BLaER1 treated with 17β-estradiol and CSF1 and Interleukin-3, amounts not matched to agents 10 nM and 100 nM (cell line): ENCODE measurements around the gene NKX2-1.
"Not testable (repeated sequence)": the region's sequence is repeated elsewhere in the genome, so short reads cannot be mapped to it uniquely, and the experiment has no call there.

Source experiments
- H3K27ac ChIP-seq, 11 experiments: shearing (Covaris generic); formaldehyde crosslinking; 2 replicates each; pipeline ENCODE4 v1.8.1; 2022
- H3K27me3 ChIP-seq, 11 experiments: shearing (Covaris generic); formaldehyde crosslinking; 2 replicates each; pipeline ENCODE4 v1.8.1; 2022
- H3K36me3 ChIP-seq, 11 experiments: shearing (Covaris generic); formaldehyde crosslinking; 2 replicates each; pipeline ENCODE4 v1.8.1; 2022
- H3K4me1 ChIP-seq, 10 experiments: shearing (Covaris generic); formaldehyde crosslinking; 2 replicates each; pipeline ENCODE4 v1.8.1; 2022
- H3K4me2 ChIP-seq, 11 experiments: shearing (Covaris generic); formaldehyde crosslinking; 2 replicates each; pipeline ENCODE4 v1.8.1; 2022
- H3K4me3 ChIP-seq, 10 experiments: shearing (Covaris generic); formaldehyde crosslinking; 2 replicates each; pipeline ENCODE4 v1.8.1; 2022
- H3K9ac ChIP-seq, 11 experiments: shearing (Covaris generic); formaldehyde crosslinking; 2 replicates each; pipeline ENCODE4 v1.8.1; 2022
- H3K9me3 ChIP-seq, 11 experiments: shearing (Covaris generic); formaldehyde crosslinking; replicated peaks in 1 of 11; 2 replicates each; pipeline ENCODE4 v1.8.1; 2022
- H4K20me1 ChIP-seq, 11 experiments: shearing (Covaris generic); formaldehyde crosslinking; 2 replicates each; pipeline ENCODE4 v1.8.1; 2022
- Cebpa-rat ChIP-seq, 11 experiments: shearing (Covaris generic); IDR thresholded peaks; 2 replicates each; pipeline ENCODE4 v1.8.1; 2022

The NKX2-1 gene

DNA sequence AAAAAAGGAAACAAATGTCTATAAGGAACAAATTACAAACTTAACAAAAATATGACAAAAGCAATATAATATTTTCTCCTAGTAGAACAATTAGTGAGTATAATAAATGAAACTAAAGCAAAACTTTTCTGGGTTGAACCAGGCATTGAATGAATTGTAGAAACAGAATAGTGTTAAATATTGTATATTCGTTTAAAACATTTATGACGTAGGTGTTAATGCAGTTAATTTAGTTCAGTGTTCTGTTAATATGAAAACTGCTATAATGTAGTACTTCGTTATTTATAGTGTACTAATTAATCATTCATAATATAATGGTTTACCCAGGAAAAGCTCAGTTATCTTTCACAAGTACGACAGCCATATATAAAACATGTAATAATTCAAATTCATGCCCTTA lies 23.7 kb downstream of the NKX2-1 start:
- Histone ChIP-seq H3K9ac (no peak overlapping the region), H3K9me3 (no peaks in the 10 kb centered on the region), H3K4me3 (no peak overlapping the region), H3K27me3 (no peaks in the 10 kb centered on the region), H3K4me2 (no peak overlapping the region), H3K36me3 (no peaks in the 10 kb centered on the region), H4K20me1 (no peaks in the 10 kb centered on the region), H3K4me1 (no peaks in the 10 kb centered on the region), H3K27ac (no peak overlapping the region)
- no peak for TF ChIP-seq Cebpa-rat (IDR thresholded peaks at IDR 0.05)

DNA sequence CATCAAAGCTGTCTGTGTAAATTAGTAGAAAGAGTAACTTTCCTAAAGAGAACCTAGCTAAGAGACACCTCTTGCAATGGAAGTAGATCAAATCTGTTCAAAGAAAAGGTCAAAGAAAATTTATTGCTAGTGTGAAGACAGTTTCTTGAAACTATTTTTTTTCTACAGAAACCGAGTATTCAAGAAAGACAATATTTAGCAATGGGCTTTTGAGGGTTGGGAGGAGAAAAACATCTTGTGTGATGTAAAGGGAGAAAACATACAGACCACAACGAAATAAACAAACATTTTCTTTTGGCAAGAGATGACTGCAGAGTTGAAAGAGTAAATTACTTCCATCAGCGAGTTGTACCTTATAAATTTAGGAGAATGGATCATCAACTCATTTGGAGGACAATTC lies 24.4 kb downstream of the NKX2-1 start:
- Histone ChIP-seq H3K4me1 (no peaks in the 10 kb centered on the region), H3K27me3 (no peaks in the 10 kb centered on the region), H3K4me2 (no peak overlapping the region), H4K20me1 (no peaks in the 10 kb centered on the region), H3K9ac (no peak overlapping the region), H3K27ac (no peak overlapping the region), H3K9me3 (no peaks in the 10 kb centered on the region), H3K4me3 (no peak overlapping the region), H3K36me3 (no peaks in the 10 kb centered on the region)
- no peak for TF ChIP-seq Cebpa-rat (IDR thresholded peaks at IDR 0.05)

DNA sequence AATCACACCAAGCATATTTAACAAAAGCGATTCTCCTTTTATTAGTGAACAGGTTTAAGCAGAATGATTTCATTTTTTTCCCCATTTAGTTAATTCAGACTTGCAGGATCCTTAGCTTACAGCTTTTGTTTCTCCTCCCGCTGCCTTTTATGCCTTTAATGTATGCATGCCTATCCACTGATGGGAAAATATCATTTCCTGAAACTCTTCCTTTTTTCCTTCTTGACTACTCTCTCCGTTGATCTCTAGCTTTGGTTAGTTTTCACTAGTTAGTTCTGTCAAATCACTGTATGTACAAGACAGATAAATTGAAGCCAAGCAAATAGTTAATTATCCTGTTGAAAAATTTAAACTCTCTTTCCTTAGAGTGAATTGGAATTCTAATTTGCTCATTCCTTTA lies 26.3 kb downstream of the NKX2-1 start:
- H3K9me3 ChIP-seq = no peaks in the 10 kb centered on the region
- H3K27ac ChIP-seq = no peak overlapping the region
- no peak for TF ChIP-seq Cebpa-rat (IDR thresholded peaks at IDR 0.05)
- no peak overlapping the region for H3K4me2 ChIP-seq
- H3K4me1 ChIP-seq = no peaks in the 10 kb centered on the region
- H3K9ac ChIP-seq = no peak overlapping the region
- no peaks in the 10 kb centered on the region for H3K27me3 ChIP-seq
- H3K4me3 ChIP-seq = no peak overlapping the region
- H3K36me3 ChIP-seq = no peaks in the 10 kb centered on the region
- no peaks in the 10 kb centered on the region for H4K20me1 ChIP-seq

DNA sequence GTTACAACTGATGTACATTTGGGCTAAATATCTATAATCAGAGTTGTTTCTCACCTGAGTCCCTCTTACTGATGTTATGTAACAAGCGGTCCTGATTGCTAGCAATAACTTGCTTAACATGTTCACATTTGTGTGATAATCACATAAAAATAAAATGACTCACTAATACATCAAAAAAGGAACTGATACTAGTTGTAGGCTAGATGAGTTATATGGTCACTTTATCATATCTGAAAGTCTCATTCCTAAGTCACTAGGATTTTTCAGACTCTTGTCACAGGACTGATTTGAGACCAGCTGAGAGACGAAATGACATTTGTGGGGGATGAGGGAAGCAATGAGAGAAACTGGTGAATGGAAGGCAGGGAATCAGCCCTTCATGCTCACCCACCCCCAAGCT lies 34.3 kb downstream of the NKX2-1 start:
- Histone ChIP-seq H3K9ac (no peak overlapping the region), H3K9me3 (no peaks in the 10 kb centered on the region), H3K4me2 (no peak overlapping the region), H4K20me1 (no peaks in the 10 kb centered on the region), H3K27ac (no peak overlapping the region), H3K36me3 (no peaks in the 10 kb centered on the region), H3K4me1 (peaks cover 0 to 5% (median 0%) of the 10 kb centered on the region in 10 experiments; a peak in 1 of 20 replicates), H3K4me3 (no peak overlapping the region), H3K27me3 (no peaks in the 10 kb centered on the region)
- no peak for TF ChIP-seq Cebpa-rat (IDR thresholded peaks at IDR 0.05)

DNA sequence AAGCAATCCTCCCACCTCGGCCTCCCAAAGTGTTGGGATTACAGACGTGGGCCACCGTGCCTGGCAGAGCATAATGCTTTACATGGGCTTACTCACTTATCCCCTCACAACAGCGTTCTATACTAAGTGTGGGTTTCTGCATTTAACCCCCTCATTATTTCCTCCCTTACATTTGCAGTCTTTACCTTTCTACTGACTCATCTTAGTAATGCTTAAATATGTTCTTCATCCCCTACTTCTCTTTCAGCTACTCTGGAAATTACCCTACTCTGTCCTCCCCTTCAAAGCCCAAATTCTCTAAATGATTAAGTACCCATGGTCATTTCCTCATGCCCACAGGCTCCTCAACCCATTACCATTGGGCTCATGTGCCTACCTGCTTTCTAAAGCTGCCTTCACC lies 40.7 kb downstream of the NKX2-1 start:
- no peak overlapping the region for H3K27ac ChIP-seq
- H3K4me3 ChIP-seq = no peak overlapping the region
- H3K27me3 ChIP-seq = no peaks in the 10 kb centered on the region
- no peaks in the 10 kb centered on the region for H3K4me1 ChIP-seq
- H3K4me2 ChIP-seq = no peak overlapping the region
- no peaks in the 10 kb centered on the region for H3K36me3 ChIP-seq
- H3K9me3 ChIP-seq = no peaks in the 10 kb centered on the region
- TF ChIP-seq Cebpa-rat (IDR thresholded peaks at IDR 0.05) = no peak
- no peaks in the 10 kb centered on the region for H4K20me1 ChIP-seq
- H3K9ac ChIP-seq = no peak overlapping the region

DNA sequence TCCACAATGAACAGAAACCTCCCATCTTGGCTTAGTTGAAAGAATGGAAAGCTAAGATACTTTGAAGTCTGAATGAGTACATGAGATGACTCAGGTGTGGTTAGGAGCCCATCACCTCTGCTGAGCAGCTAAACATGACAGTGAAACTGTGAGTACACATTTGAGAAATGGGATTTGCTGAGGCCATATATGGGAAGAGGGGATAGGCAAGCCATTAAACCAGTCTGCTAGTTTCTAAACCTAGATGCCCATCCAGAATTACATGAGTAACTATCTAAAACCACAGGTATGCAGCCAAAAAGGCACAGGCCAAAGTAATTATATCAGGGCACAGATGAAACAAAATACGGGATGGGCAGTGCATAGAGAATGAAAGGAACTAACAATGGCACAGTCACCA lies 41.2 kb downstream of the NKX2-1 start:
- no peaks in the 10 kb centered on the region for H4K20me1 ChIP-seq
- H3K4me2 ChIP-seq = no peak overlapping the region
- no peaks in the 10 kb centered on the region for H3K27me3 ChIP-seq
- no peaks in the 10 kb centered on the region for H3K36me3 ChIP-seq
- TF ChIP-seq Cebpa-rat (IDR thresholded peaks at IDR 0.05) = no peak
- no peak overlapping the region for H3K27ac ChIP-seq
- no peaks in the 10 kb centered on the region for H3K9me3 ChIP-seq
- no peak overlapping the region for H3K9ac ChIP-seq
- H3K4me1 ChIP-seq = no peaks in the 10 kb centered on the region
- H3K4me3 ChIP-seq = no peak overlapping the region

DNA sequence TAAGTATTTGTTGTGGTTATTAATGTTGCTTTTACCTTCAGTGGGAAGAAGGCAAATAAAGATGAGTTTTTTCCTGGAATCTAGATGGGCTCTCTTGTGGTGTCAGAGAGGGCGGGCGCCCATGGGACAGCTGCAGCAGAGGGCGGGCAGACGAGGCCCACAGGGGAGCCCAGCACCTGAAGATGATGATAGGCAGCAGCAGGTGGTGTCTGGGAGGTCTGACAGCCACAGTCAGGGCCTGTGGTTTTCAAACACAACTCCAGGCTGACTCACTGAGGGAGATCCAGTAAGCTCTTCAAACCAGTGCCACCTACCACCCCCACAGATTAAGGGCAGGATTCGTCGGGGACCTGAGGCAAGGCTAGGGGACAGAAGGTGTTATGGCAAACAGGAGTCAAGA lies 42.8 kb downstream of the NKX2-1 start:
- H3K27me3 ChIP-seq = no peaks in the 10 kb centered on the region
- no peak overlapping the region for H3K27ac ChIP-seq
- no peaks in the 10 kb centered on the region for H3K4me1 ChIP-seq
- H3K4me3 ChIP-seq = no peak overlapping the region
- no peaks in the 10 kb centered on the region for H3K36me3 ChIP-seq
- no peaks in the 10 kb centered on the region for H4K20me1 ChIP-seq
- H3K9me3 ChIP-seq = no peaks in the 10 kb centered on the region
- no peak overlapping the region for H3K4me2 ChIP-seq
- TF ChIP-seq Cebpa-rat (IDR thresholded peaks at IDR 0.05) = no peak
- H3K9ac ChIP-seq = no peak overlapping the region

DNA sequence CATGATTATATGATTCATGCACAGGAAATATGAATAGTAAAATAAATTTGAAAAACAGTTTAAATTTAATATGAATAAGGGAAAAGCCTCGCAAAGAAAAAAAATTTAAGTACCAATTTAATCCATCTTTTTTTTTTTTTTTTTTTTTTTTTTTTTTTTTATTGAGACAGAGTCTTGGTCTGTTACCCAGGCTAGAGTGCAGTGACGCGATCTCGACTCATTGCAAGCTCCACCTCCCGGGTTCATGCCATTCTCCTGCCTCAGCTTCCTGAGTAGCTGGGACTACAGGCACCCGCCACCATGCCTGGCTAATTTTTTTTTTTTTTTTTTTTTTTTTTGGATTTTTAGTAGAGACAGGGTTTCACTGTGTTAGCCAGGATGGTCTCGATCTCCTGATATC lies 44.0 kb downstream of the NKX2-1 start:
- not testable (repeated sequence) for H3K4me1 ChIP-seq, H3K9ac ChIP-seq

DNA sequence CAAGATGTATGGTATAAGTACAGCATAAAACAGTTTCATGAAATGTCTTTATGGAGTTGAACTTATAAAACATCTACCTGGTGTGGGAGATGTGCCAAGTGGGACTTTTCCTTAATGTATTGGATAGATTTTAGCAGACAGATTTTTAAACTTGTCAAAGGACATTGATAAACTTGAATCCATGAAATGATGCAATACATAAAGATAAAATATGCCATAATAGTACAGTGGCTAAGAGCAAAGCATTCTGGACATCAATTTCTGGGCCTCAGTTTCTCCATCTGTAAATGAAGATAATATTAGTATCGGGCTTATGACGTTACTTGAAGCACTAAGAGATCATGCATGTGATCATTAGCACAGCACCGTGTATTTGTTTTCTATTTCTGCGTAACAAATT lies 45.4 kb downstream of the NKX2-1 start:
- Histone ChIP-seq H3K4me2 (no peak overlapping the region), H4K20me1 (no peaks in the 10 kb centered on the region), H3K27ac (no peak overlapping the region), H3K9ac (no peak overlapping the region), H3K27me3 (no peaks in the 10 kb centered on the region), H3K9me3 (no peaks in the 10 kb centered on the region), H3K4me1 (no peaks in the 10 kb centered on the region), H3K4me3 (no peak overlapping the region), H3K36me3 (no peaks in the 10 kb centered on the region)
- TF ChIP-seq Cebpa-rat (IDR thresholded peaks at IDR 0.05) = no peak

More for the DNA sequence above, 44.0 kb downstream of the NKX2-1 start:
- not testable (repeated sequence) for H3K27me3 ChIP-seq, H3K4me3 ChIP-seq, H4K20me1 ChIP-seq, H3K36me3 ChIP-seq, H3K9me3 ChIP-seq, H3K4me2 ChIP-seq, H3K27ac ChIP-seq

DNA sequence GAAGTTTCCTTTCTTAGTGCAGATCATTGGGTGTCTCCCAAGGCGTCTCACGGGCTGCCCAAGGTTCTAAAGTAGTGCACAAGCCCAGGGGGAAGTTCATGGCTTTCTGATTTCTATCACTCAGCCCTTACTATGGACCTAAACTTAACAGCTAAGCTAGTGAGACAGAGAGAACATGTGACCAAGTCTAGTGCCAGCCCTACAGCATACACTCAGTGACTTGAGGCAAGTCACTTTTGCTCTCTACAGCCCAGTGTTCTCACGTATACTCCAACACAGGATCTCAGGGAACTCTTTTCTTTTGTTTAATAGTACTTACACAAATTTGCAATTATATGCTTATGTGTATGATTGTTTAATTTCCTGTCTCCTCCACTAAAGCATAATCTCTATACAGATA lies 48.6 kb downstream of the NKX2-1 start:
- H3K36me3 ChIP-seq = no peaks in the 10 kb centered on the region

DNA sequence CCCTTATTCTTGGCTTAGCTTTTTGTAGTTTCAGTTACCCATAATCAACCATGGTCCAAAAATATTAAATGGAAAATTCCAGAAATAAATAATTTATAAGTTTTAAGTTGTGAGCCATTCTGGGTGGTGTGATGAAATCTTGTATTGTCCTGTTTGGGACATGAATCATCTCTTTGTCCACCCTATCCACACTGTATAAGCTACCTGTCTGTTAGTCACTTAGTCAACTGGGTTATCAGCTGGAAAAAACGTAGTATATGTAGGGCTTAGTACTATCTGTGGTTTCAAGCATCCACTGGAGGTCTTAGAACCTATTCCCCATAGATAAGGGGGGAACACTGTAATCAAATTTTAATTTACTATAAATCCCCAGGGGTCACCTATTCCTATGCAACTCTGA lies 52.7 kb downstream of the NKX2-1 start:
- H3K9ac ChIP-seq = no peak overlapping the region
- H3K27ac ChIP-seq = no peak overlapping the region
- H3K4me2 ChIP-seq = no peak overlapping the region
- H3K4me3 ChIP-seq = no peak overlapping the region
- H4K20me1 ChIP-seq = no peaks in the 10 kb centered on the region
- TF ChIP-seq Cebpa-rat (IDR thresholded peaks at IDR 0.05) = no peak
- no peaks in the 10 kb centered on the region for H3K27me3 ChIP-seq
- no peaks in the 10 kb centered on the region for H3K9me3 ChIP-seq
- H3K36me3 ChIP-seq = no peaks in the 10 kb centered on the region
- H3K4me1 ChIP-seq = no peaks in the 10 kb centered on the region

More for the DNA sequence above, 48.6 kb downstream of the NKX2-1 start:
- Histone ChIP-seq H3K9me3 (no peaks in the 10 kb centered on the region), H3K4me3 (no peak overlapping the region), H3K9ac (no peak overlapping the region), H3K27ac (no peak overlapping the region), H3K4me2 (no peak overlapping the region), H3K4me1 (no peaks in the 10 kb centered on the region), H4K20me1 (no peaks in the 10 kb centered on the region), H3K27me3 (no peaks in the 10 kb centered on the region)
- TF ChIP-seq Cebpa-rat (IDR thresholded peaks at IDR 0.05) = no peak
